Measurements from ENCODE around the gene NPRL2. TPM values are rescaled to one million over a fixed set of nuclear protein-coding genes. Genes with fewer than 3 reads are reported as not detected.
A peak's percentile ranks its signal among the peaks of the same experiment; 100 is the strongest.

Gene NPRL2
- total and polyA plus RNA-seq, 2 of the 8 experiments (the other 6 are each of a cell fraction or from before 2014, with no cell fraction given), result 28.4 to 51.4 TPM

GRCh38 chr3:50345586-50346234 lies 4.9 kb downstream of the NPRL2 start, which contains the start of gene ZMYND10 (continued):
- TF ChIP-seq E2F6 (IDR thresholded peaks at IDR 0.05), result no peak
- TF ChIP-seq EGR1 (IDR thresholded peaks at IDR 0.05; ENCODE audit: borderline replicate concordance, low read depth, low read length), result peak; percentile 48; the same call in 1 of the 2 replicates
- no peak for TF ChIP-seq RFX5 (IDR thresholded peaks at IDR 0.05; ENCODE audit: borderline replicate concordance, low read depth, low read length)
- TF ChIP-seq EP300 (IDR thresholded peaks at IDR 0.05; ENCODE audit: borderline replicate concordance in 1 of 2, low read depth in 2 of 2, low read length in 2 of 2), result no peak
- TF ChIP-seq KDM4A (IDR thresholded peaks at IDR 0.05; ENCODE audit: low read depth, low read length, severe bottlenecking), result peak; percentile 58
- TF ChIP-seq FOSL1 (IDR thresholded peaks at IDR 0.05; ENCODE audit: insufficient read depth, low read depth, low read length), result peak; percentile 18; the same call in 1 of the 2 replicates
- peak; percentile 58; the same call in 1 of the 2 replicates for TF ChIP-seq YY1 (IDR thresholded peaks at IDR 0.05; ENCODE audit: low read depth, low read length)
- TF ChIP-seq SIX5 (IDR thresholded peaks at IDR 0.05; ENCODE audit: low read depth, low read length), result no peak
- TF ChIP-seq CBX5 (IDR thresholded peaks at IDR 0.05; ENCODE audit: low read depth, low read length), result no peak
- TF ChIP-seq TBP (IDR thresholded peaks at IDR 0.05; ENCODE audit: low read depth, low read length), result no peak
- 0 out of 2 replicates have a peak, but pooled peaks have one; percentile 25 for TF ChIP-seq TAF1 (IDR thresholded peaks at IDR 0.05; ENCODE audit: low read depth, low read length)

Measured in H1 (cell line).